ENCODE results near the gene NRXN3.

Gene NRXN3

GRCh38 chr14:79534703-79535353 is 1364.7 kb downstream of the NRXN3 start:
- H3K4me3 ChIP-seq (replicated peaks; ENCODE audit: low read depth, low read length) = no peak overlapping the region
- no peak for TF ChIP-seq CTCF (IDR thresholded peaks at IDR 0.05; ENCODE audit: low read depth, low read length, missing control alignments)
- DNase-seq (ENCODE audit: extremely low read depth, low read depth) = no peak

GRCh38 chr14:79540394-79540793 is 1370.2 kb downstream of the NRXN3 start:
- TF ChIP-seq CTCF (IDR thresholded peaks at IDR 0.05; ENCODE audit: low read depth, low read length, missing control alignments) = no peak
- no peak overlapping the region for H3K4me3 ChIP-seq (replicated peaks; ENCODE audit: low read depth, low read length)
- DNase-seq (ENCODE audit: extremely low read depth, low read depth) = no peak

- DNase-seq (ENCODE audit: extremely low read depth, low read depth) = no peak
- H3K4me3 ChIP-seq (replicated peaks; ENCODE audit: low read depth, low read length) = no peak overlapping the region
- no peak for TF ChIP-seq CTCF (IDR thresholded peaks at IDR 0.05; ENCODE audit: low read depth, low read length, missing control alignments)
These were observed 1371.9 kb downstream of the NRXN3 start for GRCh38 chr14:79542121-79542520.

- DNase-seq (ENCODE audit: extremely low read depth, low read depth) = no peak
- H3K4me3 ChIP-seq (replicated peaks; ENCODE audit: low read depth, low read length) = no peak overlapping the region
- TF ChIP-seq CTCF (IDR thresholded peaks at IDR 0.05; ENCODE audit: low read depth, low read length, missing control alignments) = no peak
These were observed 1373.2 kb downstream of the NRXN3 start for GRCh38 chr14:79543348-79543747.

GRCh38 chr14:79543967-79544697 is 1374.0 kb downstream of the NRXN3 start:
- no peak for TF ChIP-seq CTCF (IDR thresholded peaks at IDR 0.05; ENCODE audit: low read depth, low read length, missing control alignments)
- no peak for DNase-seq (ENCODE audit: extremely low read depth, low read depth)

GRCh38 chr14:79544698-79545070 is 1374.5 kb downstream of the NRXN3 start:
- no peak overlapping the region for H3K4me3 ChIP-seq (replicated peaks; ENCODE audit: low read depth, low read length)
- DNase-seq (ENCODE audit: extremely low read depth, low read depth) = no peak
- no peak for TF ChIP-seq CTCF (IDR thresholded peaks at IDR 0.05; ENCODE audit: low read depth, low read length, missing control alignments)

More at GRCh38 chr14:79543967-79544697, 1374.0 kb downstream of the NRXN3 start:
- H3K4me3 ChIP-seq (replicated peaks; ENCODE audit: low read depth, low read length) = no peak overlapping the region

Data from HFF-Myc (cell line).